HG03135 (cell line): ENCODE results near the gene TBL1XR1.
A peak's percentile ranks its signal among the peaks of the same experiment; 100 is the strongest.

Source experiments
- ATAC-seq: cut with Tn5 transposase; IDR thresholded peaks from one replicate; pipeline ENCODE4 v1.9.1; 2021; ENCODE audit warnings: mild to moderate bottlenecking, moderate library complexity; ENCODE audit not compliant: unreplicated experiment

TBL1XR1 gene

GRCh38 chr3:177197041-177197726, at the start of gene TBL1XR1:
TSS of gene TBL1XR1 (minus strand) at chr3:177197482. CDS start at chr3:177064977, 132,505 bp downstream.
- ATAC-seq: peak; percentile 46

GRCh38 chr3:177245250-177245649, 48.0 kb upstream of the TBL1XR1 start:
- ATAC-seq: no peak

GRCh38 chr3:177244606-177245005, 47.3 kb upstream of the TBL1XR1 start:
- no peak for ATAC-seq

- no peak for ATAC-seq
Observed at GRCh38 chr3:177238686-177239216, 41.5 kb upstream of the TBL1XR1 start.

GRCh38 chr3:177237206-177237605, 39.9 kb upstream of the TBL1XR1 start:
- no peak for ATAC-seq

GRCh38 chr3:177236704-177237103, 39.4 kb upstream of the TBL1XR1 start:
- ATAC-seq: no peak

- ATAC-seq: no peak
Observed at GRCh38 chr3:177234121-177234520, 36.8 kb upstream of the TBL1XR1 start.

GRCh38 chr3:177231242-177231641, 34.0 kb upstream of the TBL1XR1 start:
- no peak for ATAC-seq

GRCh38 chr3:177230641-177231040, 33.4 kb upstream of the TBL1XR1 start:
- no peak for ATAC-seq

- no peak for ATAC-seq
Observed at GRCh38 chr3:177229791-177230190, 32.5 kb upstream of the TBL1XR1 start.

- ATAC-seq: no peak
Observed at GRCh38 chr3:177228601-177229190, 31.4 kb upstream of the TBL1XR1 start.

- ATAC-seq: no peak
Observed at GRCh38 chr3:177224414-177224813, 27.1 kb upstream of the TBL1XR1 start.

GRCh38 chr3:177221744-177222143, 24.5 kb upstream of the TBL1XR1 start:
- ATAC-seq: no peak

- ATAC-seq: no peak
Observed at GRCh38 chr3:177220136-177220974, 23.1 kb upstream of the TBL1XR1 start.

GRCh38 chr3:177213801-177214535, 16.7 kb upstream of the TBL1XR1 start:
- ATAC-seq: no peak

- no peak for ATAC-seq
Observed at GRCh38 chr3:177212756-177213155, 15.5 kb upstream of the TBL1XR1 start.

GRCh38 chr3:177212278-177212610, 15.0 kb upstream of the TBL1XR1 start:
- ATAC-seq: no peak

- ATAC-seq: no peak
Observed at GRCh38 chr3:177211503-177212277, 14.4 kb upstream of the TBL1XR1 start.

GRCh38 chr3:177210744-177211502, 13.6 kb upstream of the TBL1XR1 start:
- ATAC-seq: no peak
